Tibial nerve (tissue), 4 donors: ENCODE measurements around the gene RIMKLB. TPM values are rescaled to one million over a fixed set of nuclear protein-coding genes. Genes with fewer than 3 reads are reported as not detected.

Experiments
- DNase-seq, 2 donors: peaks; one replicate each; pipeline ENCODE4 v3.0.0-alpha.2; 2019; ENCODE audit warnings: low spot score in 2 of 2
- H3K27ac ChIP-seq, 4 donors: fragments of 200-600 bp; sonication (generic) in 3 of 4; one replicate each; pipeline ENCODE4 v1.5.1; 2017 to 2019; ENCODE audit warnings: mild to moderate bottlenecking in 1 of 4
- H3K27me3 ChIP-seq, 2 donors: fragments of 200-600 bp; sonication (generic) in 1 of 2; one replicate each; pipeline versions ENCODE4 v1.5.1 to v1.6.0; 2017 to 2019
- H3K36me3 ChIP-seq, 3 donors: fragments of 200-600 bp; sonication (generic); one replicate each; pipeline ENCODE4 v1.5.1; 2018 to 2019
- H3K4me1 ChIP-seq, 4 donors: fragments of 200-600 bp; sonication (generic) in 3 of 4; one replicate each; pipeline ENCODE4 v1.5.1; 2017 to 2019
- H3K4me3 ChIP-seq, 4 donors: fragments of 200-600 bp; sonication (generic) in 3 of 4; one replicate each; pipeline ENCODE4 v1.5.1; 2017 to 2019; ENCODE audit warnings: mild to moderate bottlenecking in 1 of 4, moderate library complexity in 1 of 4
- H3K9me3 ChIP-seq, 4 donors: fragments of 200-600 bp; sonication (generic) in 3 of 4; one replicate each; pipeline ENCODE4 v1.5.1; 2017 to 2019
- EP300 ChIP-seq, 2 donors: sonication (generic); formaldehyde crosslinking; IDR thresholded peaks; one replicate each; pipeline ENCODE4 v1.6.1; 2017; ENCODE audit warnings: antibody characterized with exemption in 2 of 2, mild to moderate bottlenecking in 1 of 2
- POLR2A ChIP-seq, 2 donors: fragments of 450-650 bp; IDR thresholded peaks; one replicate each; pipeline ENCODE4 v1.6.1; 2017; ENCODE audit warnings: antibody characterized with exemption in 2 of 2, mild to moderate bottlenecking in 2 of 2, moderate library complexity in 2 of 2
- WGBS, 2 donors: methylation state at CpG; one replicate each; pipeline ENCODE4 v1.1.5; 2018; 5-methylcytosine and 5-hydroxymethylcytosine counted together
- total RNA-seq, 4 donors: library from RNA; depleted of rRNA; stranded (reverse); fragments of >200 nt; gene quantifications; one replicate each; pipeline ENCODE4 v1.1.0, GENCODE V29; 2016
- TF ChIP-seq, protein P1 (sequence below), 5 experiments: fragments of 200-600 bp in 3 of 5; fragments of 450-650 bp in 2 of 5; sonication (generic) in 3 of 5; IDR thresholded peaks; one replicate each; pipeline ENCODE4 v1.5.1; 2016 to 2019; ENCODE audit warnings: antibody characterized with exemption in 5 of 5, mild to moderate bottlenecking in 3 of 5, moderate library complexity in 2 of 5

The RIMKLB gene
- total RNA-seq, 4 donors from 2014 or later: 53.4 to 76.6 (median 68.9) TPM

DNA sequence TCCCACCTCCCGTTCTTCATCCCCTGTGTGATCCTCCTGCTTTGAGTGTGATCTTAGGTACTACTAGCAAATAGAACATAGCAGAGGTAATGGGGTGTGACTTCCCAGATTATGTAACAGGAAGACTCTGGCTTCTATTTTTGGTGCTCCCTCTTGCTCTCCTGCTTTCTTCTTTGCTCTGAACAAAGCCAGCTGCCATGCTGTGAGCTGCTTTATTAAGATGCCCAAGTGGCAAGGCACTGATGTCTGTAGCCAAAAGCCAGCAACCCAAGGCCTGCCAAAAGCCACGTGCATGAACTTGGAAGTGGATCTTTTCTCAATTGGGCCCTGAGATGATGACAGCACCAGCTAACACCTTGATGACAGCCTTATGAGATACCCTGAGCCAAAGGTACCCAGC is 29.4 kb upstream of the RIMKLB start:
- TF ChIP-seq POLR2A (IDR thresholded peaks at IDR 0.05): no peak
- TF ChIP-seq, protein P1, sequence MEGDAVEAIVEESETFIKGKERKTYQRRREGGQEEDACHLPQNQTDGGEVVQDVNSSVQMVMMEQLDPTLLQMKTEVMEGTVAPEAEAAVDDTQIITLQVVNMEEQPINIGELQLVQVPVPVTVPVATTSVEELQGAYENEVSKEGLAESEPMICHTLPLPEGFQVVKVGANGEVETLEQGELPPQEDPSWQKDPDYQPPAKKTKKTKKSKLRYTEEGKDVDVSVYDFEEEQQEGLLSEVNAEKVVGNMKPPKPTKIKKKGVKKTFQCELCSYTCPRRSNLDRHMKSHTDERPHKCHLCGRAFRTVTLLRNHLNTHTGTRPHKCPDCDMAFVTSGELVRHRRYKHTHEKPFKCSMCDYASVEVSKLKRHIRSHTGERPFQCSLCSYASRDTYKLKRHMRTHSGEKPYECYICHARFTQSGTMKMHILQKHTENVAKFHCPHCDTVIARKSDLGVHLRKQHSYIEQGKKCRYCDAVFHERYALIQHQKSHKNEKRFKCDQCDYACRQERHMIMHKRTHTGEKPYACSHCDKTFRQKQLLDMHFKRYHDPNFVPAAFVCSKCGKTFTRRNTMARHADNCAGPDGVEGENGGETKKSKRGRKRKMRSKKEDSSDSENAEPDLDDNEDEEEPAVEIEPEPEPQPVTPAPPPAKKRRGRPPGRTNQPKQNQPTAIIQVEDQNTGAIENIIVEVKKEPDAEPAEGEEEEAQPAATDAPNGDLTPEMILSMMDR (IDR thresholded peaks at IDR 0.05): no peak
- no peak for TF ChIP-seq EP300 (IDR thresholded peaks at IDR 0.05)
- Histone ChIP-seq H3K9me3 (no peaks in the 10 kb centered on the region), H3K27ac (no peak overlapping the region), H3K36me3 (no peaks in the 10 kb centered on the region), H3K27me3 (no peaks in the 10 kb centered on the region), H3K4me3 (no peak overlapping the region), H3K4me1 (peaks cover 0 to 12% (median 3%) of the 10 kb centered on the region in 4 donors)
- DNase-seq: no peak
- 75 to 80% methylated on average over 2 of the region's 2 CpGs for WGBS, 2 donors

DNA sequence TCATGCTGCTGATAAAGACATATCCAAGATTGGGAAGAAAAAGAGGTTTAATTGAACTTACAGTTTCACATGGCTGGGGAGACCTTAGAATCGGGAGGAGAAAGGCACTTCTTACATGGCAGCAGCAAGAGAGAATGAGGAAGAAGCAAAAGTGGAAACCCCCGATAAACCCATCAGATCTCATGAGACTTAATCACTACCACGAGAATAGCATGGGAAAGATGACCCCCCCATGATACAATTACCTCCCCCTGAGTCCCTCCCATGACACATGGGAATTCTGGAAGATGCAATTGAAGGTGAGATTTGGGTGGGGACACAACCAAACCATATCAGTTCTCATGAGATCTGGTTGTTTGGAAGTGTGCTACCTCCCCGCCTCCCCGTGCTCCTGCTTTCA is 25.4 kb upstream of the RIMKLB start:
- TF ChIP-seq POLR2A (IDR thresholded peaks at IDR 0.05): no peak
- Histone ChIP-seq H3K36me3 (no peaks in the 10 kb centered on the region), H3K27me3 (no peaks in the 10 kb centered on the region), H3K4me1 (peaks cover 0 to 8% (median 0%) of the 10 kb centered on the region in 4 donors), H3K27ac (no peak overlapping the region), H3K9me3 (no peaks in the 10 kb centered on the region), H3K4me3 (no peak overlapping the region)
- no peak for DNase-seq
- WGBS, 2 donors: 75 to 87% methylated on average over 5 of the region's 5 CpGs

DNA sequence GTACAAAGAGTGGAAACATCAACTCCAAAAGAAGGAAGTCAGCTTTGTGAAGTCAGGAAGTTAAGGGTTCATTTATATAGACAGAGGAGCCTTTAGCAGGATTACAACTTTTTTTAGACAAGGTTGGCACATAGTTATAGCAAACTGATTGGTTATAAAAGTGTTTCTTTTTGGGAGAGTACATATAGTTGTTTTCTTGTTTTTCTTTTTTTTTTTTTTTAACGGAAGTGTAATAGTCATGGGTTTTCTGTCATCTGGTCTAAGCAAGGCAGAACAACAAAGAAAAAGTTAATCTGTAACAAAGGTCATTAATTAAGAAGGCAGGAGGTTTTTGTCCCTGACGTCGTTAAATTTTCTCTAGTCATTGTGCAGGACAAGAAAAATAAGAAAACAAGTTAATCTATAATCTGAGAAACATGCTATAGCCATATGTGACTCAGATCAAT is 22.2 kb upstream of the RIMKLB start:
- peak overlapping the region in 1 of 4 donors; percentile 66 for H3K27ac ChIP-seq
- no peaks in the 10 kb centered on the region for H3K9me3 ChIP-seq
- H3K27me3 ChIP-seq: no peaks in the 10 kb centered on the region
- no peaks in the 10 kb centered on the region for H3K36me3 ChIP-seq
- no peak overlapping the region for H3K4me3 ChIP-seq
- TF ChIP-seq, protein P1 (IDR thresholded peaks at IDR 0.05): no peak
- TF ChIP-seq EP300 (IDR thresholded peaks at IDR 0.05) (peak in 1 of 2 donors; percentile 28), POLR2A (IDR thresholded peaks at IDR 0.05) (no peak)
- whole genome bisulfite sequencing, 2 donors: 18 to 27% methylated on average over 3 of the region's 3 CpGs
- DNase-seq: no peak
- H3K4me1 ChIP-seq: peaks cover 0 to 8% (median 0%) of the 10 kb centered on the region in 4 donors

DNA sequence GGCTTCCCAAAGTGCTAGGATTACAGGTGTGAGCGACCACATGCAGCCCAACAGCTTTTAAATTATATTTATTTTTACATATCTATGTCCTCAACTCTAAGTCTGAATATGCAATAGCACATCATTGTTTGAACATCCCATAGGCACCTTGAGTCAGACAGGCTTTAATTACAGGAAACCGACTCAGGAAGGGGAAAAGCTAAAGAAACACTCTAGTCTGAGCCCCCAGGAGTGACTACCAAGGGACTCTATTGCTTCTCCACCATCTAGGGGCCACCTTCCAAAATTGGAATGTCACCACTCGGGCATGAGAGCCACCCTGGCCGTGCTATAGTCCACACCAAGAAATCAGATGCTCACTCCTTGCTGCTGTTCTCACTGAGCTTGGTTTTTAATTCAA is 21.1 kb upstream of the RIMKLB start:
- H3K36me3 ChIP-seq: no peaks in the 10 kb centered on the region
- peaks cover 0 to 8% (median 0%) of the 10 kb centered on the region in 4 donors for H3K4me1 ChIP-seq
- no peaks in the 10 kb centered on the region for H3K9me3 ChIP-seq
- DNase-seq: no peak
- H3K4me3 ChIP-seq: no peak overlapping the region
- 77 to 82% methylated on average over 4 of the region's 4 CpGs for WGBS, 2 donors
- TF ChIP-seq, protein P1 (IDR thresholded peaks at IDR 0.05): no peak
- TF ChIP-seq EP300 (IDR thresholded peaks at IDR 0.05) (no peak), POLR2A (IDR thresholded peaks at IDR 0.05) (no peak)
- H3K27ac ChIP-seq: no peak overlapping the region
- H3K27me3 ChIP-seq: no peaks in the 10 kb centered on the region

DNA sequence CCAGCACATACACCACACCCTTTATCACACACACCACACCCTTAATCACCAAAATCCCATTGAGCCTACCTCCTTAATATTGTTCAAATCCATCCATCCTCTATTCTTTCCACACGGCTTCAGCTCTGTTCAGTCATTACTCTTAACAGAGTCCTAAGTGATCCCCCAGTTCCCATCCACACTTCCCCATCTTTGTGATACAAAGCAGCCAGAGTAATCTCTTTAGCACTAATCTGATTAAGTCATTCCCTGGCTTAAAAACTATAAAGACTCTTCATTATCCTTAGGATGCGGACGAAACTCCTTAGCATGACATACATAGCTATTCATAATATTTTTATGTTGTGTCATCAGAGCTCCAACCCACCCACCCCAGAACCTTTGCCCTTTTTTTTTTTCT is 20.4 kb upstream of the RIMKLB start:
- Histone ChIP-seq H3K36me3 (no peaks in the 10 kb centered on the region), H3K27me3 (no peaks in the 10 kb centered on the region), H3K27ac (no peak overlapping the region), H3K9me3 (no peaks in the 10 kb centered on the region), H3K4me3 (no peak overlapping the region), H3K4me1 (peaks cover 0 to 8% (median 2%) of the 10 kb centered on the region in 4 donors)
- WGBS, 2 donors: 64 to 83% methylated on average over 3 of the region's 3 CpGs
- DNase-seq: no peak
- TF ChIP-seq, protein P1 (IDR thresholded peaks at IDR 0.05): no peak
- TF ChIP-seq POLR2A (IDR thresholded peaks at IDR 0.05): no peak
- TF ChIP-seq EP300 (IDR thresholded peaks at IDR 0.05): no peak

DNA sequence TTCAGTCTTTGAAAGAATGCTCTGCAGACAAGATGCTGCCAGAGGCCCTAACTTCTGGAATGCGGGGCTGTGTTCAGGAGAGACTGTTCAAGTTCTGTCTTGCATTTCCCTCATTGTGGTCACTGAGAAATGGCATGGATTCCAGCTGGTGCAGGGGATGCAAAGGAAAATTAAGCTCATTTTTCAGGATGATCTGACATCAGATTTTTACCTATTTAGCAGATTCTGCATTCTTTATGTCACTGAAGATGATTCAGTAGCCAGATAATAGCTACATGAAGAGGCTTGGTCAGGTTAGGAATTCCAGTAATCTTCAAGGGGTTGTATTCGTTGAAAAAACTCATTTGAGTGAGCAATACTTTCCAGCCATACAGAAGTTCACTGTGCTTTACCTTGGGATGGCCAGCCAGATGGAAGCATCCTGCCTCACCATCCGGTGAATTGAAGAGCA is 19.1 kb upstream of the RIMKLB start:
- no peak overlapping the region for H3K4me3 ChIP-seq
- no peaks in the 10 kb centered on the region for H3K27me3 ChIP-seq
- peaks cover 0 to 8% (median 2%) of the 10 kb centered on the region in 4 donors for H3K4me1 ChIP-seq
- TF ChIP-seq EP300 (IDR thresholded peaks at IDR 0.05): no peak
- no peak for TF ChIP-seq POLR2A (IDR thresholded peaks at IDR 0.05)
- TF ChIP-seq, protein P1 (IDR thresholded peaks at IDR 0.05): no peak
- H3K36me3 ChIP-seq: no peaks in the 10 kb centered on the region
- no peak overlapping the region for H3K27ac ChIP-seq
- H3K9me3 ChIP-seq: no peaks in the 10 kb centered on the region
- WGBS, 2 donors: 65 to 70% methylated on average over 3 of the region's 3 CpGs
- DNase-seq: no peak
